Muscle layer of duodenum (tissue), 2 donors: ENCODE data around the gene KAT6B.
A peak's percentile ranks its signal among the peaks of the same experiment; 100 is the strongest.

Source experiments
- H3K27ac ChIP-seq: one replicate; pipeline ENCODE4 v1.7.0; 2013; ENCODE audit warnings: mild to moderate bottlenecking, low read length
- H3K27me3 ChIP-seq: one replicate; pipeline ENCODE4 v1.7.0; 2013; ENCODE audit warnings: low read depth, mild to moderate bottlenecking, control low read depth, low read length
- H3K36me3 ChIP-seq, 2 donors: one replicate each; pipeline ENCODE4 v1.7.0; 2013; ENCODE audit warnings: low read length in 2 of 2, control low read depth in 1 of 2, mild to moderate bottlenecking in 1 of 2; ENCODE audit not compliant: insufficient read depth in 2 of 2, control insufficient read depth in 1 of 2
- H3K4me1 ChIP-seq, 2 donors: one replicate each; pipeline ENCODE4 v1.7.0; 2013; ENCODE audit warnings: low read length in 2 of 2, mild to moderate bottlenecking in 2 of 2, control low read depth in 1 of 2, moderate library complexity in 1 of 2; ENCODE audit not compliant: insufficient read depth in 2 of 2, control insufficient read depth in 1 of 2
- H3K4me3 ChIP-seq, 2 donors: one replicate each; pipeline ENCODE4 v1.7.0; 2013; ENCODE audit warnings: low read length in 2 of 2, low read depth in 1 of 2, mild to moderate bottlenecking in 1 of 2
- H3K9me3 ChIP-seq, 2 donors: one replicate each; pipeline ENCODE4 v1.7.0; 2013; ENCODE audit warnings: low read length in 2 of 2, control low read depth in 1 of 2, mild to moderate bottlenecking in 1 of 2; ENCODE audit not compliant: control insufficient read depth in 1 of 2
- donor health status: healthy.

KAT6B gene

GRCh38 chr10:75032813-75033212, 206.4 kb downstream of the KAT6B start:
- H3K27me3 ChIP-seq, result no peaks in the 10 kb centered on the region
- no peak overlapping the region for H3K27ac ChIP-seq
- H3K36me3 ChIP-seq, result peaks cover 8 to 27% of the 10 kb centered on the region in 2 donors
- no peak overlapping the region for H3K4me3 ChIP-seq
- H3K4me1 ChIP-seq, result peaks cover 0 to 8% of the 10 kb centered on the region in 2 donors
- H3K9me3 ChIP-seq, result no peaks in the 10 kb centered on the region

- H3K27ac ChIP-seq, result no peak overlapping the region
- peaks cover 0 to 8% of the 10 kb centered on the region in 2 donors for H3K4me1 ChIP-seq
- no peaks in the 10 kb centered on the region for H3K9me3 ChIP-seq
- H3K36me3 ChIP-seq, result peaks cover 8 to 24% of the 10 kb centered on the region in 2 donors
- H3K27me3 ChIP-seq, result no peaks in the 10 kb centered on the region
- no peak overlapping the region for H3K4me3 ChIP-seq
These were observed 207.2 kb downstream of the KAT6B start for GRCh38 chr10:75033399-75034130.

- no peak overlapping the region for H3K4me3 ChIP-seq
- no peaks in the 10 kb centered on the region for H3K27me3 ChIP-seq
- H3K4me1 ChIP-seq, result peaks cover 0 to 8% of the 10 kb centered on the region in 2 donors
- H3K27ac ChIP-seq, result no peak overlapping the region
- H3K9me3 ChIP-seq, result no peaks in the 10 kb centered on the region
- H3K36me3 ChIP-seq, result peaks cover 8 to 18% of the 10 kb centered on the region in 2 donors
These were observed 207.7 kb downstream of the KAT6B start for GRCh38 chr10:75034131-75034512.

GRCh38 chr10:75034714-75035258, 208.4 kb downstream of the KAT6B start:
- no peak overlapping the region for H3K27ac ChIP-seq
- no peaks in the 10 kb centered on the region for H3K27me3 ChIP-seq
- peaks cover 2 to 12% of the 10 kb centered on the region in 2 donors for H3K36me3 ChIP-seq
- H3K4me3 ChIP-seq, result no peak overlapping the region
- peaks cover 0 to 3% of the 10 kb centered on the region in 2 donors for H3K4me1 ChIP-seq
- H3K9me3 ChIP-seq, result no peaks in the 10 kb centered on the region

GRCh38 chr10:75035975-75036708, 209.7 kb downstream of the KAT6B start:
- Histone ChIP-seq H3K36me3 (no peaks in the 10 kb centered on the region), H3K4me1 (no peaks in the 10 kb centered on the region), H3K9me3 (no peaks in the 10 kb centered on the region), H3K4me3 (no peak overlapping the region), H3K27me3 (no peaks in the 10 kb centered on the region), H3K27ac (no peak overlapping the region)

GRCh38 chr10:75037171-75038153, 211.1 kb downstream of the KAT6B start:
- H3K4me1 ChIP-seq, result no peaks in the 10 kb centered on the region
- H3K27ac ChIP-seq, result no peak overlapping the region
- H3K4me3 ChIP-seq, result no peak overlapping the region
- no peaks in the 10 kb centered on the region for H3K36me3 ChIP-seq
- no peaks in the 10 kb centered on the region for H3K27me3 ChIP-seq
- no peaks in the 10 kb centered on the region for H3K9me3 ChIP-seq

GRCh38 chr10:75038335-75038734, 211.9 kb downstream of the KAT6B start:
- no peaks in the 10 kb centered on the region for H3K27me3 ChIP-seq
- no peak overlapping the region for H3K27ac ChIP-seq
- no peaks in the 10 kb centered on the region for H3K4me1 ChIP-seq
- no peak overlapping the region for H3K4me3 ChIP-seq
- no peaks in the 10 kb centered on the region for H3K36me3 ChIP-seq
- H3K9me3 ChIP-seq, result no peaks in the 10 kb centered on the region

- Histone ChIP-seq H3K4me1 (no peaks in the 10 kb centered on the region), H3K27ac (no peak overlapping the region), H3K36me3 (no peaks in the 10 kb centered on the region), H3K4me3 (no peak overlapping the region), H3K9me3 (no peaks in the 10 kb centered on the region), H3K27me3 (no peaks in the 10 kb centered on the region)
These were observed 214.2 kb downstream of the KAT6B start for GRCh38 chr10:75040576-75040975.

- H3K4me3 ChIP-seq, result no peak overlapping the region
- H3K4me1 ChIP-seq, result no peaks in the 10 kb centered on the region
- H3K36me3 ChIP-seq, result no peaks in the 10 kb centered on the region
- H3K27ac ChIP-seq, result peak overlapping the region; percentile 27
- H3K9me3 ChIP-seq, result no peaks in the 10 kb centered on the region
- H3K27me3 ChIP-seq, result no peaks in the 10 kb centered on the region
These were observed 216.0 kb downstream of the KAT6B start for GRCh38 chr10:75042292-75042974.

- peak overlapping the region; percentile 27 for H3K27ac ChIP-seq
- H3K4me3 ChIP-seq, result no peak overlapping the region
- H3K27me3 ChIP-seq, result no peaks in the 10 kb centered on the region
These were observed 217.1 kb downstream of the KAT6B start for GRCh38 chr10:75043256-75044131.

More at GRCh38 chr10:75043256-75044131, 217.1 kb downstream of the KAT6B start:
- Histone ChIP-seq H3K9me3 (no peaks in the 10 kb centered on the region), H3K4me1 (no peaks in the 10 kb centered on the region), H3K36me3 (no peaks in the 10 kb centered on the region)
